HG03575 (cell line): Measurements from ENCODE around the gene ZNF326.
"Not testable (repeated sequence)": the region's sequence is repeated elsewhere in the genome, so short reads cannot be mapped to it uniquely, and the experiment has no call there.

Source experiments
- ATAC-seq: cut with Tn5 transposase; IDR thresholded peaks from one replicate; pipeline ENCODE4 v1.9.1; 2021; ENCODE audit not compliant: unreplicated experiment, insufficient number of reproducible peaks, low FRiP score; ENCODE audit errors: extremely low read depth

The ZNF326 gene

GRCh38 chr1:90046635-90047034, 51.7 kb downstream of the ZNF326 start:
- no peak for ATAC-seq

- ATAC-seq, result no peak
Observed at GRCh38 chr1:90048043-90048442, 53.1 kb downstream of the ZNF326 start.

GRCh38 chr1:90062700-90063643, 68.1 kb downstream of the ZNF326 start:
- not testable (repeated sequence) for ATAC-seq

GRCh38 chr1:90064109-90064508, 69.2 kb downstream of the ZNF326 start:
- not testable (repeated sequence) for ATAC-seq

- no peak for ATAC-seq
Observed at GRCh38 chr1:90067194-90067931, 72.5 kb downstream of the ZNF326 start.

GRCh38 chr1:90068611-90069280, 73.8 kb downstream of the ZNF326 start:
- no peak for ATAC-seq

GRCh38 chr1:90074137-90074536, 79.2 kb downstream of the ZNF326 start:
- ATAC-seq, result no peak

- no peak for ATAC-seq
Observed at GRCh38 chr1:90074566-90074965, 79.7 kb downstream of the ZNF326 start.

GRCh38 chr1:90074970-90075391, 80.1 kb downstream of the ZNF326 start:
- no peak for ATAC-seq

- no peak for ATAC-seq
Observed at GRCh38 chr1:90083995-90084394, 89.1 kb downstream of the ZNF326 start.
